IMR-90 (cell line): ENCODE results near the gene UNKL. TPM values are rescaled to one million over a fixed set of nuclear protein-coding genes. Genes with fewer than 3 reads are reported as not detected.

Experiments used
- ATAC-seq: fragments of 200-7000 bp; cut with Tn5 transposase; 2 replicates; pipeline ENCODE4 v1.9.1; 2020; ENCODE audit warnings: low read depth, mild to moderate bottlenecking, moderate library complexity
- BruUV-seq: library from RNA; stranded (reverse); fragments of 400-500 nt; replicated peaks from 2 replicates; lab custom pipeline; 2021; lab: Mats Ljungman, UMichigan
- CTCF ChIA-PET: fragments of 300-600 bp; formaldehyde crosslinking; extraction: SDS; loops from one replicate; lab custom pipeline; 2021; ENCODE audit warnings: antibody characterized with exemption; lab: Yijun Ruan, JAX
- POLR2A ChIA-PET: fragments of 300-600 bp; sonication (Branson Sonifier 250); formaldehyde crosslinking; loops from one replicate; lab custom pipeline; 2022; ENCODE audit warnings: antibody characterized with exemption; ENCODE audit not compliant: unreplicated experiment; lab: Charles Lee
- DNase-seq: peaks from one replicate; pipeline ENCODE4 v3.0.0; 2013
- H2AFZ ChIP-seq: replicated peaks from 2 replicates; pipeline ENCODE3; 2013; ENCODE audit warnings: low read length, mild to moderate bottlenecking; ENCODE audit not compliant: poor library complexity
- H2AK5ac ChIP-seq: 2 replicates; pipeline ENCODE4 v1.6.1; 2013; ENCODE audit warnings: low read depth, low read length, inconsistent platforms
- H2AK9ac ChIP-seq: replicated peaks from 2 replicates; pipeline ENCODE3; 2013; ENCODE audit warnings: mild to moderate bottlenecking, low read depth, low read length, moderate library complexity; ENCODE audit not compliant: poor library complexity
- H2BK120ac ChIP-seq: 2 replicates; pipeline ENCODE4 v1.6.1; 2013; ENCODE audit warnings: low read depth, low read length, inconsistent platforms
- H2BK15ac ChIP-seq: 3 replicates; pipeline ENCODE4 v1.6.1; 2013; ENCODE audit warnings: low read depth, low read length, inconsistent platforms
- H2BK20ac ChIP-seq: 2 replicates; pipeline ENCODE4 v1.6.1; 2013; ENCODE audit warnings: low read depth, mild to moderate bottlenecking, inconsistent platforms, low read length, moderate library complexity
- H2BK5ac ChIP-seq: 2 replicates; pipeline ENCODE4 v1.6.1; 2013; ENCODE audit warnings: mild to moderate bottlenecking, low read depth, low read length, inconsistent platforms; ENCODE audit not compliant: poor library complexity, severe bottlenecking
- H3K14ac ChIP-seq: replicated peaks from 2 replicates; pipeline ENCODE4 v1.6.1; 2013; ENCODE audit warnings: low read depth, low read length, inconsistent platforms
- H3K18ac ChIP-seq: 2 replicates; pipeline ENCODE4 v1.6.1; 2013; ENCODE audit warnings: low read depth, low read length, control low read depth
- H3K23ac ChIP-seq: 2 replicates; pipeline ENCODE4 v1.6.1; 2013; ENCODE audit warnings: low read depth, low read length, inconsistent platforms
- H3K27ac ChIP-seq: 2 replicates; pipeline ENCODE4 v1.5.1; 2013; ENCODE audit warnings: mild to moderate bottlenecking, control low read depth, low read length; ENCODE audit not compliant: insufficient read depth
- H3K27me3 ChIP-seq: 2 replicates; pipeline ENCODE4 v1.6.1; 2013; ENCODE audit warnings: low read length; ENCODE audit not compliant: control insufficient read depth, insufficient read depth
- H3K36me3 ChIP-seq: 2 replicates; pipeline ENCODE4 v1.6.1; 2013; ENCODE audit warnings: low read length, mixed read lengths; ENCODE audit not compliant: control insufficient read depth, insufficient read depth
- H3K4ac ChIP-seq: 2 replicates; pipeline ENCODE4 v1.6.1; 2013; ENCODE audit warnings: low read depth, low read length, inconsistent platforms
- H3K4me1 ChIP-seq: 2 replicates; pipeline ENCODE4 v1.6.1; 2013; ENCODE audit warnings: low read length, mixed read lengths; ENCODE audit not compliant: control insufficient read depth, insufficient read depth
- H3K4me2 ChIP-seq: 2 replicates; pipeline ENCODE4 v1.6.1; 2013; ENCODE audit warnings: low read depth, mild to moderate bottlenecking, control low read depth, low read length, moderate library complexity
- H3K4me3 ChIP-seq: 2 replicates; pipeline ENCODE4 v1.5.1; 2013; ENCODE audit warnings: low read depth, mild to moderate bottlenecking, control low read depth, low read length, moderate library complexity; ENCODE audit not compliant: insufficient read depth
- H3K56ac ChIP-seq: 2 replicates; pipeline ENCODE4 v1.6.1; 2013; ENCODE audit warnings: low read length, inconsistent platforms; ENCODE audit not compliant: insufficient read depth; ENCODE audit errors: extremely low read depth
- H3K79me1 ChIP-seq, 2 experiments: 2 replicates each; pipeline ENCODE4 v1.6.1; 2013; ENCODE audit warnings: low read length in 2 of 2, inconsistent platforms in 1 of 2, low read depth in 1 of 2
- H3K9ac ChIP-seq: 2 replicates; pipeline ENCODE4 v1.6.1; 2013; ENCODE audit warnings: low read depth, low read length, control low read depth
- H3K9me1 ChIP-seq: 2 replicates; pipeline ENCODE4 v1.6.1; 2013; ENCODE audit warnings: low read length, inconsistent platforms; ENCODE audit not compliant: insufficient read depth
- H3K9me3 ChIP-seq: 2 replicates; pipeline ENCODE4 v1.6.1; 2013; ENCODE audit warnings: low read length; ENCODE audit not compliant: control insufficient read depth, insufficient read depth
- H4K20me1 ChIP-seq: 2 replicates; pipeline ENCODE4 v1.6.1; 2013; ENCODE audit warnings: low read length, inconsistent platforms; ENCODE audit not compliant: insufficient read depth
- H4K5ac ChIP-seq: 2 replicates; pipeline ENCODE4 v1.6.1; 2013; ENCODE audit warnings: mild to moderate bottlenecking, low read depth, low read length, control low read depth
- H4K8ac ChIP-seq, 2 experiments: 2 replicates each; pipeline ENCODE4 v1.6.1; 2013; ENCODE audit warnings: low read depth in 2 of 2, low read length in 2 of 2, control low read depth in 1 of 2, inconsistent platforms in 1 of 2
- H4K91ac ChIP-seq: 2 replicates; pipeline ENCODE4 v1.6.1; 2013; ENCODE audit warnings: low read depth, low read length, inconsistent platforms; ENCODE audit not compliant: insufficient read depth
- BHLHE40 ChIP-seq: fragments of 150-350 bp; IDR thresholded peaks from 2 replicates; pipeline ENCODE4 v1.6.1; 2016; ENCODE audit warnings: mild to moderate bottlenecking, low read depth, low read length
- CEBPB ChIP-seq: IDR thresholded peaks from 2 replicates; pipeline ENCODE4 v1.6.1; 2012; ENCODE audit warnings: low read depth, low read length, improper control_type of control experiment
- MAFK ChIP-seq: IDR thresholded peaks from 2 replicates; pipeline ENCODE4 v1.6.1; 2012; ENCODE audit warnings: low read depth, low read length, improper control_type of control experiment
- MXI1 ChIP-seq: IDR thresholded peaks from 2 replicates; pipeline ENCODE4 v1.6.1; 2012; ENCODE audit warnings: low read depth, mild to moderate bottlenecking, low read length, moderate library complexity, borderline replicate concordance
- POLR2A ChIP-seq: IDR thresholded peaks from 2 replicates; pipeline ENCODE4 v1.6.1; 2012; ENCODE audit warnings: mild to moderate bottlenecking, low read depth, low read length
- RAD21 ChIP-seq: IDR thresholded peaks from 2 replicates; pipeline ENCODE4 v1.6.1; 2012; ENCODE audit warnings: low read length, improper control_type of control experiment
- RCOR1 ChIP-seq: IDR thresholded peaks from 2 replicates; pipeline ENCODE4 v1.6.1; 2012; ENCODE audit warnings: mild to moderate bottlenecking, low read length, improper control_type of control experiment; ENCODE audit not compliant: insufficient replicate concordance
- RFX5 ChIP-seq: IDR thresholded peaks from 2 replicates; pipeline ENCODE4 v1.8.0; 2012; ENCODE audit warnings: low read depth, mild to moderate bottlenecking, low read length, moderate library complexity
- SMC3 ChIP-seq: fragments of 150-350 bp; IDR thresholded peaks from 2 replicates; pipeline ENCODE4 v1.6.1; 2016; ENCODE audit warnings: low read depth, mild to moderate bottlenecking, antibody characterized with exemption, low read length, moderate library complexity
- WGBS, 2 experiments: methylation state at CpG; one replicate each; pipeline versions ENCODE4 v1.1.5 to v1.1.7; 2013; ENCODE audit warnings: missing lambda C conversion rate in 2 of 2; ENCODE audit not compliant: insufficient read length in 1 of 2; ENCODE audit errors: extremely low coverage in 2 of 2; 5-methylcytosine and 5-hydroxymethylcytosine counted together
- dilution Hi-C: fragments of 300-500 bp; cut with HindIII; formaldehyde crosslinking; loops from one replicate; pipeline ENCODE4 v1.14.3; 2018; ENCODE audit warnings: low sequenced_read_pairs; ENCODE audit not compliant: unreplicated experiment
- in situ Hi-C: fragments of 300-500 bp; cut with MboI; formaldehyde crosslinking; loops from 3 replicates; pipeline ENCODE4 v1.14.3; 2019; ENCODE audit warnings: low sequenced_read_pairs, inconsistent platforms, mixed read lengths
- intact Hi-C: fragments of 100-400 bp; cut with micrococcal nuclease; formaldehyde crosslinking; loops from 2 replicates; pipeline ENCODE4 v1.10.0; 2022
- polyA plus RNA-seq, 3 experiments: library from polyadenylated mRNA; depleted of rRNA; stranded (reverse); fragments of >200 nt; gene quantifications; 2 replicates each; pipeline ENCODE4 v1.2.3, GENCODE V29; 2012; ENCODE audit warnings: low replicate concordance in 1 of 3
- total RNA-seq: library from RNA; depleted of rRNA; stranded (reverse); fragments of >200 nt; gene quantifications from 2 replicates; pipeline ENCODE4 v1.2.3, GENCODE V29; 2012
- TF ChIP-seq, protein P1 (sequence below): conservative IDR thresholded peaks from 2 replicates; pipeline ENCODE4 v1.5.1; 2012; ENCODE audit warnings: mild to moderate bottlenecking, low read depth, low read length, improper control_type of control experiment
- TF ChIP-seq, protein P2 (sequence below): fragments of 150-350 bp; IDR thresholded peaks from 2 replicates; pipeline ENCODE4 v1.6.1; 2017; ENCODE audit warnings: mild to moderate bottlenecking, antibody characterized with exemption, low read length, low read depth

The UNKL gene
- total and polyA plus RNA-seq, 2 of the 4 experiments (the other 2 are of a cell fraction), result 4.1 to 13.3 TPM

GRCh38 chr16:1430759-1431496, 16.4 kb upstream of the UNKL start, which contains the start of gene PERCC1:
TSS of gene PERCC1 (plus strand) at chr16:1431078. CDS start at chr16:1432594, 1,516 bp downstream.
- H2AFZ ChIP-seq, result no peak within 1 kb of the TSS
- H3K9me1 ChIP-seq, result no peaks in the 10 kb centered on the region
- no peak within 1 kb of the TSS for H4K8ac ChIP-seq
- TF ChIP-seq, protein P1, sequence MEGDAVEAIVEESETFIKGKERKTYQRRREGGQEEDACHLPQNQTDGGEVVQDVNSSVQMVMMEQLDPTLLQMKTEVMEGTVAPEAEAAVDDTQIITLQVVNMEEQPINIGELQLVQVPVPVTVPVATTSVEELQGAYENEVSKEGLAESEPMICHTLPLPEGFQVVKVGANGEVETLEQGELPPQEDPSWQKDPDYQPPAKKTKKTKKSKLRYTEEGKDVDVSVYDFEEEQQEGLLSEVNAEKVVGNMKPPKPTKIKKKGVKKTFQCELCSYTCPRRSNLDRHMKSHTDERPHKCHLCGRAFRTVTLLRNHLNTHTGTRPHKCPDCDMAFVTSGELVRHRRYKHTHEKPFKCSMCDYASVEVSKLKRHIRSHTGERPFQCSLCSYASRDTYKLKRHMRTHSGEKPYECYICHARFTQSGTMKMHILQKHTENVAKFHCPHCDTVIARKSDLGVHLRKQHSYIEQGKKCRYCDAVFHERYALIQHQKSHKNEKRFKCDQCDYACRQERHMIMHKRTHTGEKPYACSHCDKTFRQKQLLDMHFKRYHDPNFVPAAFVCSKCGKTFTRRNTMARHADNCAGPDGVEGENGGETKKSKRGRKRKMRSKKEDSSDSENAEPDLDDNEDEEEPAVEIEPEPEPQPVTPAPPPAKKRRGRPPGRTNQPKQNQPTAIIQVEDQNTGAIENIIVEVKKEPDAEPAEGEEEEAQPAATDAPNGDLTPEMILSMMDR, result no peak
- TF ChIP-seq RCOR1 (no peak), MXI1 (no peak), RFX5 (no peak), POLR2A (no peak), CEBPB (no peak), SMC3 (no peak), RAD21 (no peak), MAFK (no peak), BHLHE40 (no peak)
- TF ChIP-seq, protein P2, sequence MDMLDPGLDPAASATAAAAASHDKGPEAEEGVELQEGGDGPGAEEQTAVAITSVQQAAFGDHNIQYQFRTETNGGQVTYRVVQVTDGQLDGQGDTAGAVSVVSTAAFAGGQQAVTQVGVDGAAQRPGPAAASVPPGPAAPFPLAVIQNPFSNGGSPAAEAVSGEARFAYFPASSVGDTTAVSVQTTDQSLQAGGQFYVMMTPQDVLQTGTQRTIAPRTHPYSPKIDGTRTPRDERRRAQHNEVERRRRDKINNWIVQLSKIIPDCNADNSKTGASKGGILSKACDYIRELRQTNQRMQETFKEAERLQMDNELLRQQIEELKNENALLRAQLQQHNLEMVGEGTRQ, result no peak
- DNase-seq (no peak), ATAC-seq (no peak)
- H2BK20ac ChIP-seq, result no peak within 1 kb of the TSS
- no peaks in the 10 kb centered on the region for H3K79me1 ChIP-seq
- POLR2A ChIA-PET, result no interaction called here
- no peak within 1 kb of the TSS for H2BK5ac ChIP-seq
- H3K4ac ChIP-seq, result no peak within 1 kb of the TSS
- H4K91ac ChIP-seq, result no peak within 1 kb of the TSS
- no peak within 1 kb of the TSS for H3K18ac ChIP-seq
- WGBS, 2 experiments, result 55% methylated on average over 23 of the region's 35 CpGs; no CpG with 5 or more reads in 1 of the 2 experiments
- H3K9me3 ChIP-seq, result no peaks in the 10 kb centered on the region
- H2AK9ac ChIP-seq, result no peak within 1 kb of the TSS
- no peak within 1 kb of the TSS for H3K27ac ChIP-seq
- H4K5ac ChIP-seq, result no peak within 1 kb of the TSS
- no TSS peak for BruUV-seq
- H2AK5ac ChIP-seq, result no peak within 1 kb of the TSS
- H3K14ac ChIP-seq, result no peak within 1 kb of the TSS
- H3K56ac ChIP-seq, result no peak within 1 kb of the TSS
- dilution Hi-C loops (no loop called here), intact Hi-C loops (no loop called here), in situ Hi-C loops (no loop called here)
- H3K4me1 ChIP-seq, result no peaks in the 10 kb centered on the region
- no peaks in the 10 kb centered on the region for H4K20me1 ChIP-seq
- no peak within 1 kb of the TSS for H3K9ac ChIP-seq
- peaks cover 10% of the 10 kb centered on the region; the same call in 1 of the 2 replicates for H3K27me3 ChIP-seq
- no peaks in the 10 kb centered on the region for H3K36me3 ChIP-seq
- CTCF ChIA-PET, result no interaction called here
- no peak within 1 kb of the TSS for H2BK15ac ChIP-seq
- H3K23ac ChIP-seq, result no peak within 1 kb of the TSS
- H2BK120ac ChIP-seq, result no peak within 1 kb of the TSS
- no peak within 1 kb of the TSS for H3K4me2 ChIP-seq
- H3K4me3 ChIP-seq, result no peak within 1 kb of the TSS
